ENCODE data around the gene PEX11G.
A peak's percentile ranks its signal among the peaks of the same experiment; 100 is the strongest.

PEX11G gene

DNA sequence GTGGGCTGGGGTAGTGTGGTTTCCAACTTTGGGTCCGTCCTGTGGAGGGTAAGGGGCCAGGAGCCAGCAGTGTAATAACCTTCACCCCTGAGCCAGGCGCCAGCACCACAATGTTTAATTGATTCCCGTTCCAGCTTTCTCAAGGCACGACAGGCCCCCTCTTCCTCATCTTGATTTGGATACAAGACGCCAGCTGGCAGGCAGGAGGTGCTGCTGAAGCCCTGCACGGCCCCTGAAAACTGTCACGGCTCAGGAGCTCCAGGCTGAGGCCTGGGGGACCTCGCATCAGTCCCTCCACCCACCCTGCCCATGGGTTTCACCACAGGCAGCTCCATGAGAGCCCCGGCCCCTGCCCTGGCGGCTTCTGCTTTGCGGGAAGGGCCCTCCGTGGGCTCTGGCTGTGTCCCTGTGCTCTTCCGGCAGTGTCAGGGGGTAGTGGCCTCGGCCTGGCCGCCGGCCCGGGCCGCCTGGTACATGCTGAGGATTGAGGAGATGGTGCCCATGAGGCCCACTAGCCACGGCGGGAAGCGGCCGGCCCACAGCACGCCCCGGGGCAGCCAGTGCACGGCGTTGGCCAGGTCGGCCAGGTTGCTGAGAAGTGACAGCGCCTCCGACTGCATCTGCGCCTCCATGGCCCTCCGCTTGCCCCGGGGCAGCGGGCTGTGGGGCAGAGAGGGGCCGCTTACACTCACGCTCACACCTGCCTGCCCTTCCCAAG lies 11.9 kb downstream of the PEX11G start:
- no CpG with 5 or more reads among the region's 35 CpGs for whole genome bisulfite sequencing (ENCODE audit: extremely low coverage, insufficient coverage, insufficient read length)
- H2AK5ac ChIP-seq (ENCODE audit: low read length): peak overlapping the region; percentile 91

DNA sequence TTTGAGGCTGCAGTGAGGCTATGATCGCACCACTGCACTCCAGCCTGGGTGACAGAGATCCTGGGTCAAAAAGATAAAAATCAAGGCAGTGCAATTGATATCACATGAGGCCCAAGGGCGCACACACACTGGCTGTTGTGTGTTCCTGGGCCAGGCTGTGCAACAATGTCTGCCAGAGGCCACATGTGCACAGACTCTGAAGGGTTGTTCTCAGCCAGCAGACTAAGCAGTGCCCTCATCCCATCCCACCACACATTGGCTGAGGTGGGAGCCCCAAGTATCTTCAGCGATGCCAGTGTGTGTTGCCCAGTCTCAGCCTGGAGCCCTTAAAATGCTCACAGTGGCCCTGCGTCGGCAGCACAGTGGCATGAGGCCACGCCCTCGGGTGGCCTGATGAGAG lies 12.6 kb downstream of the PEX11G start:
- Histone ChIP-seq H2BK120ac (ENCODE audit: insufficient read depth, low read length, poor library complexity) (peak overlapping the region; percentile 55), H2BK12ac (ENCODE audit: low read length) (peak overlapping the region; percentile 79), H4K91ac (ENCODE audit: low read depth, low read length) (peak overlapping the region; percentile 77), H3K9me3 (ENCODE audit: insufficient read depth, low read depth, low read length) (peaks cover 2% of the 10 kb centered on the region), H3K4me3 (ENCODE audit: low read depth, low read length) (no peak overlapping the region), H2AK5ac (ENCODE audit: low read length) (peak overlapping the region; percentile 91), H3K23ac (ENCODE audit: low read length) (no peak overlapping the region), H3K27me3 (ENCODE audit: insufficient read depth, low read length) (no peaks in the 10 kb centered on the region), H3K18ac (ENCODE audit: low read length) (peak overlapping the region; percentile 45), H4K12ac (ENCODE audit: low read depth, low read length) (peak overlapping the region; percentile 23), H3K27ac (ENCODE audit: low read depth, low read length) (no peak overlapping the region), H3K36me3 (ENCODE audit: control insufficient read depth in 1 of 2, insufficient read depth in 2 of 2, low read length in 2 of 2) (peaks cover 26 to 27% of the 10 kb centered on the region in 2 experiments), H2AFZ (ENCODE audit: insufficient read depth, low read length, poor library complexity) (no peak overlapping the region), H3K9ac (ENCODE audit: low read length) (no peak overlapping the region), H3K79me1 (ENCODE audit: low read length) (peaks cover 40% of the 10 kb centered on the region), H3K79me2 (ENCODE audit: control insufficient read depth, insufficient read depth, low read length, poor library complexity) (peaks cover 8% of the 10 kb centered on the region), H4K8ac (ENCODE audit: low read depth, low read length) (peak overlapping the region; percentile 64), H2BK5ac (ENCODE audit: low read depth, low read length, poor library complexity) (peak overlapping the region; percentile 11), H3K4ac (ENCODE audit: low read depth, low read length) (peak overlapping the region; percentile 12), H3K4me1 (ENCODE audit: control insufficient read depth in 1 of 2, insufficient read depth in 2 of 2, low read length in 2 of 2) (peaks cover 26 to 31% of the 10 kb centered on the region in 2 experiments), H3K14ac (ENCODE audit: low read length) (peak overlapping the region; percentile 72), H3K4me2 (ENCODE audit: low read length) (no peak overlapping the region)
- no peak for DNase-seq
- WGBS (ENCODE audit: extremely low coverage, insufficient coverage, insufficient read length): no CpG with 5 or more reads among the region's 7 CpGs

More for the DNA sequence above, 11.9 kb downstream of the PEX11G start:
- H3K79me1 ChIP-seq (ENCODE audit: low read length): peaks cover 46% of the 10 kb centered on the region
- H4K91ac ChIP-seq (ENCODE audit: low read depth, low read length): peak overlapping the region; percentile 77
- no peaks in the 10 kb centered on the region for H3K27me3 ChIP-seq (ENCODE audit: insufficient read depth, low read length)
- no peak overlapping the region for H2AFZ ChIP-seq (ENCODE audit: insufficient read depth, low read length, poor library complexity)
- peak overlapping the region; percentile 72 for H3K14ac ChIP-seq (ENCODE audit: low read length)
- peaks cover 4% of the 10 kb centered on the region for H3K9me3 ChIP-seq (ENCODE audit: insufficient read depth, low read depth, low read length)
- peak overlapping the region; percentile 6 for H3K27ac ChIP-seq (ENCODE audit: low read depth, low read length)
- H3K18ac ChIP-seq (ENCODE audit: low read length): peak overlapping the region; percentile 45
- H2BK120ac ChIP-seq (ENCODE audit: insufficient read depth, low read length, poor library complexity): peak overlapping the region; percentile 55
- no peak overlapping the region for H3K23ac ChIP-seq (ENCODE audit: low read length)
- H3K4me2 ChIP-seq (ENCODE audit: low read length): no peak overlapping the region
- H2BK12ac ChIP-seq (ENCODE audit: low read length): peak overlapping the region; percentile 93
- peaks cover 19 to 20% of the 10 kb centered on the region in 2 experiments for H3K36me3 ChIP-seq (ENCODE audit: control insufficient read depth in 1 of 2, insufficient read depth in 2 of 2, low read length in 2 of 2)
- H3K4ac ChIP-seq (ENCODE audit: low read depth, low read length): peak overlapping the region; percentile 15
- peaks cover 8% of the 10 kb centered on the region for H3K79me2 ChIP-seq (ENCODE audit: control insufficient read depth, insufficient read depth, low read length, poor library complexity)
- no peak overlapping the region for H3K9ac ChIP-seq (ENCODE audit: low read length)
- peak overlapping the region; percentile 23 for H4K12ac ChIP-seq (ENCODE audit: low read depth, low read length)
- peaks cover 26 to 36% of the 10 kb centered on the region in 2 experiments for H3K4me1 ChIP-seq (ENCODE audit: control insufficient read depth in 1 of 2, insufficient read depth in 2 of 2, low read length in 2 of 2)
- H4K8ac ChIP-seq (ENCODE audit: low read depth, low read length): peak overlapping the region; percentile 64
- DNase-seq: no peak
- no peak overlapping the region for H3K4me3 ChIP-seq (ENCODE audit: low read depth, low read length)
- H2BK5ac ChIP-seq (ENCODE audit: low read depth, low read length, poor library complexity): no peak overlapping the region

DNA sequence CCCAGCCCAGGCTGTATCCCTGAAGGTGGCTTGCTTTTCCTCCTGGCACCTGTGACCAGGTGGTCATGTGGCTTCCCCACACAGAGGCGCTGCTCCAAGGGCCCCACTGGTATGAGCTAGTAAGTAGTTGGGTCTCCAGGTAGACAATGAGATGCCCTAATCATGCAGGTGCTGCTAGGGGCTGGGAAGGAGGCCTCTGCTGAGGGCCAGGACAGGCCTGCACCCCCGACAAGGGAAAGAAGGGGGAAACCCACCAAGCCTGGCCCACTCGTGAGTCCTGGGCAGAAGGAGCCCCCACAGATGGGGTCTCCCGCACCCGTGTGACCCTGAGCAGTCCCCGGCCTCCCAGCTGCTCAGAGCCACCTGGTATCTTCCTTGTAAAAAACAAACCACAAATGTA lies 13.2 kb downstream of the PEX11G start:
- Histone ChIP-seq H2BK120ac (ENCODE audit: insufficient read depth, low read length, poor library complexity) (no peak overlapping the region), H3K4me3 (ENCODE audit: low read depth, low read length) (no peak overlapping the region), H3K9me3 (ENCODE audit: insufficient read depth, low read depth, low read length) (peaks cover 2% of the 10 kb centered on the region), H3K79me2 (ENCODE audit: control insufficient read depth, insufficient read depth, low read length, poor library complexity) (peaks cover 5% of the 10 kb centered on the region), H3K18ac (ENCODE audit: low read length) (no peak overlapping the region), H3K14ac (ENCODE audit: low read length) (no peak overlapping the region), H4K12ac (ENCODE audit: low read depth, low read length) (no peak overlapping the region), H3K36me3 (ENCODE audit: control insufficient read depth in 1 of 2, insufficient read depth in 2 of 2, low read length in 2 of 2) (peaks cover 32 to 33% of the 10 kb centered on the region in 2 experiments), H3K27me3 (ENCODE audit: insufficient read depth, low read length) (no peaks in the 10 kb centered on the region), H3K23ac (ENCODE audit: low read length) (no peak overlapping the region), H4K91ac (ENCODE audit: low read depth, low read length) (peak overlapping the region; percentile 15), H4K8ac (ENCODE audit: low read depth, low read length) (no peak overlapping the region), H3K4me1 (ENCODE audit: control insufficient read depth in 1 of 2, insufficient read depth in 2 of 2, low read length in 2 of 2) (peaks cover 21 to 27% of the 10 kb centered on the region in 2 experiments), H3K4ac (ENCODE audit: low read depth, low read length) (no peak overlapping the region), H3K79me1 (ENCODE audit: low read length) (peaks cover 35% of the 10 kb centered on the region), H3K9ac (ENCODE audit: low read length) (no peak overlapping the region), H2AFZ (ENCODE audit: insufficient read depth, low read length, poor library complexity) (no peak overlapping the region), H3K4me2 (ENCODE audit: low read length) (no peak overlapping the region), H2AK5ac (ENCODE audit: low read length) (no peak overlapping the region), H3K27ac (ENCODE audit: low read depth, low read length) (no peak overlapping the region), H2BK12ac (ENCODE audit: low read length) (peak overlapping the region; percentile 12), H2BK5ac (ENCODE audit: low read depth, low read length, poor library complexity) (no peak overlapping the region)
- no peak for DNase-seq
- WGBS (ENCODE audit: extremely low coverage, insufficient coverage, insufficient read length): no CpG with 5 or more reads among the region's 6 CpGs

DNA sequence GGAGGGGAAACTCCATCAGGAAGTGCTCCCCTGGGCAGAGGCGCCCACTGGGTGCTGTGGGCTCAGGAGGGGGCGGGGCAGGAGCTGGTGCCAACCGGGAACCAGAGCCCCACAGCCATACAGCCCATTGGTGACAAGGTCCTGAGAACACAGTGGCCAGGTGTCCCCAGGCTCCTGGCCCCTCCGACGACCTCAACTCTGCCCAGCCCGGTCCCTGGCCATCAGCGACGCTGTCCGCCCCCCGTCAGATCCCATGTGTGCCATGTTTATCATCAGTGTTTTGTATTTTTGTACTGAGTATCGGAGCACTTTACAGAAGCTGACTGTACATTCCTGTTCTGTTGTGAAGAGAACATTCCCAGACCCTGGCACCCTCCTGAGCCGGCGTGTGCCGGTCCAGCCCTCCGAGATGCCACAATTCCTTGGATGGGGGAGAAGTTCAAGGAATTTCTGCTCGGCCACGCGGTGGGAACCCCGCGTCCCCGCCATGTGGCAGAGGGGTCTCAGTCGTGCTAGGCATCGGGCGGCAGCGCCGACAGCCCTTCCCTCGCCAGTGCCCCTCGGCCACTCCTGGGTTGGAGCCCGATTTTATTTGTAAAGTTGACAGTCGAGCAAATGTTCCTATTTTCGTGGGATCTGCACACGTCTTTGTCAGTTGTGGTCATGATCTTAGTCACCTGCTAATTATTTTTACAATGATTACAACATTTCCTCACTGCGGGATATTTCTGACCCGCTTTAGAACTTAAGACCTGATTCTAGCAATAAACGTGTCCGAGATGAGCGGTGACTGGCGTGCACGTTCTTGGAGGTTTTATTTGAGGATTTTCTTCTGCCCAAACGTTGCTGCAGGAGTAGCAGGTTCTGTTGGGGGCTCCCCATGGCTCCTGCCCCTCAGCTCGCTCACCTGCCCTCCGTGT lies 16.9 kb downstream of the PEX11G start:
- H3K27ac ChIP-seq (ENCODE audit: low read depth, low read length): no peak overlapping the region
- no peak overlapping the region for H2BK12ac ChIP-seq (ENCODE audit: low read length)
- peaks cover 3 to 5% of the 10 kb centered on the region in 2 experiments for H3K4me1 ChIP-seq (ENCODE audit: control insufficient read depth in 1 of 2, insufficient read depth in 2 of 2, low read length in 2 of 2)
- peaks cover 5% of the 10 kb centered on the region for H3K9me3 ChIP-seq (ENCODE audit: insufficient read depth, low read depth, low read length)
- WGBS (ENCODE audit: extremely low coverage, insufficient coverage, insufficient read length): no CpG with 5 or more reads among the region's 42 CpGs
- no peaks in the 10 kb centered on the region for H3K79me2 ChIP-seq (ENCODE audit: control insufficient read depth, insufficient read depth, low read length, poor library complexity)
- no peak overlapping the region for H3K4me3 ChIP-seq (ENCODE audit: low read depth, low read length)
- no peak overlapping the region for H2AK5ac ChIP-seq (ENCODE audit: low read length)
- no peak overlapping the region for H2BK5ac ChIP-seq (ENCODE audit: low read depth, low read length, poor library complexity)
- H3K4me2 ChIP-seq (ENCODE audit: low read length): no peak overlapping the region
- no peaks in the 10 kb centered on the region for H3K27me3 ChIP-seq (ENCODE audit: insufficient read depth, low read length)
- H3K9ac ChIP-seq (ENCODE audit: low read length): no peak overlapping the region
- H3K14ac ChIP-seq (ENCODE audit: low read length): no peak overlapping the region
- no peak overlapping the region for H4K8ac ChIP-seq (ENCODE audit: low read depth, low read length)
- no peak overlapping the region for H3K23ac ChIP-seq (ENCODE audit: low read length)
- no peak overlapping the region for H2AFZ ChIP-seq (ENCODE audit: insufficient read depth, low read length, poor library complexity)
- no peak overlapping the region for H4K12ac ChIP-seq (ENCODE audit: low read depth, low read length)
- no peak overlapping the region for H2BK120ac ChIP-seq (ENCODE audit: insufficient read depth, low read length, poor library complexity)
- no peak overlapping the region for H3K4ac ChIP-seq (ENCODE audit: low read depth, low read length)
- no peak overlapping the region for H3K18ac ChIP-seq (ENCODE audit: low read length)
- no peak overlapping the region for H4K91ac ChIP-seq (ENCODE audit: low read depth, low read length)
- DNase-seq: peak in 1 of 2 donors; percentile 35
- H3K36me3 ChIP-seq (ENCODE audit: control insufficient read depth in 1 of 2, insufficient read depth in 2 of 2, low read length in 2 of 2): peaks cover 60 to 67% of the 10 kb centered on the region in 2 experiments
- H3K79me1 ChIP-seq (ENCODE audit: low read length): peaks cover 5% of the 10 kb centered on the region
